H1 (cell line): Measurements from ENCODE around the gene CLDN2. TPM values are rescaled to one million over a fixed set of nuclear protein-coding genes. Genes with fewer than 3 reads are reported as not detected.

Experiments
- ATF2 ChIP-seq: IDR thresholded peaks from 2 replicates; pipeline ENCODE4 v1.6.1; 2012; ENCODE audit warnings: low read length, inconsistent platforms
- CBX8 ChIP-seq: fragments of 300-800, 300-1000 bp; sonication (generic); IDR thresholded peaks from 2 replicates; pipeline ENCODE4 v1.7.1; 2016; ENCODE audit warnings: low read depth, low read length, borderline replicate concordance
- CHD7 ChIP-seq: fragments of 300-600 bp; sonication (generic); IDR thresholded peaks from 2 replicates; pipeline ENCODE4 v1.7.1; 2012; ENCODE audit warnings: low read length, moderate library complexity, mild to moderate bottlenecking, inconsistent platforms; ENCODE audit not compliant: insufficient replicate concordance
- CREB1 ChIP-seq: IDR thresholded peaks from 2 replicates; pipeline ENCODE4 v1.6.1; 2012; ENCODE audit warnings: inconsistent platforms
- EGR1 ChIP-seq: IDR thresholded peaks from 2 replicates; pipeline ENCODE4 v1.6.1; 2011; ENCODE audit warnings: low read depth, low read length, borderline replicate concordance
- GABPA ChIP-seq: IDR thresholded peaks from 2 replicates; pipeline ENCODE4 v1.6.1; 2011; ENCODE audit warnings: mild to moderate bottlenecking, low read length, moderate library complexity, borderline replicate concordance; ENCODE audit not compliant: insufficient read depth
- NRF1 ChIP-seq: IDR thresholded peaks from 2 replicates; pipeline ENCODE4 v1.6.1; 2011; ENCODE audit warnings: mild to moderate bottlenecking, low read depth, low read length, improper control_type of control experiment
- PHF8 ChIP-seq: fragments of 200-600 bp; sonication (generic); conservative IDR thresholded peaks from 2 replicates; pipeline ENCODE4 v1.7.1; 2012; ENCODE audit warnings: low read depth, mild to moderate bottlenecking, inconsistent platforms, low read length, moderate library complexity
- TCF12 ChIP-seq: IDR thresholded peaks from 2 replicates; pipeline ENCODE4 v1.6.1; 2011; ENCODE audit warnings: low read depth, mild to moderate bottlenecking, low read length
- TEAD4 ChIP-seq: IDR thresholded peaks from 2 replicates; pipeline ENCODE4 v1.6.1; 2012; ENCODE audit warnings: low read depth, low read length, inconsistent platforms, mixed read lengths
- polyA plus RNA-seq, 7 experiments: library from polyadenylated mRNA; depleted of rRNA in 3 of 7; stranded (reverse) in 5 of 7; unstranded in 2 of 7; fragments of >200 nt in 5 of 7; fragments of 200-250 nt in 2 of 7; gene quantifications; 1 replicate in 5 of 7; 2 replicates in 1 of 7; 4 replicates in 1 of 7; pipeline versions ENCODE4 v1.2.1 to v1.2.3, GENCODE V29; 2011 to 2013; ENCODE audit warnings: missing spikeins in 2 of 7, mixed read lengths in 2 of 7
- total RNA-seq: library from RNA; stranded (reverse); fragmentation: NEBNext Ultra II Directional; extraction: Animal tissue kit (Norgen Biotek cat#: 25700); gene quantifications from 2 replicates; pipeline ENCODE4 v1.2.1, GENCODE V29; 2021

CLDN2 gene
- total and polyA plus RNA-seq, 2 of the 8 experiments (the other 6 are each of a cell fraction or from before 2014, with no cell fraction given), result 0.02 TPM; not detected in 1

- no peak for TF ChIP-seq CHD7
- TF ChIP-seq TEAD4, result no peak
- TF ChIP-seq EGR1, result no peak
- no peak for TF ChIP-seq PHF8
- no peak for TF ChIP-seq GABPA
- no peak for TF ChIP-seq ATF2
- TF ChIP-seq TCF12, result no peak
- no peak for TF ChIP-seq CBX8
- no peak for TF ChIP-seq NRF1
- TF ChIP-seq CREB1, result no peak
Measured at GRCh38 chrX:106932960-106933537, 12.8 kb downstream of the CLDN2 start (continued).
